Left lung (tissue), 10 donors: ENCODE results near the gene DCAF15. TPM values are rescaled to one million over a fixed set of nuclear protein-coding genes. Genes with fewer than 3 reads are reported as not detected.
"Not testable (repeated sequence)": the region's sequence is repeated elsewhere in the genome, so short reads cannot be mapped to it uniquely, and the experiment has no call there.

Experiments used
- ATAC-seq: fragments of 200-7000 bp; cut with Tn5 transposase; one replicate; pipeline ENCODE4 v1.9.1; 2020; ENCODE audit warnings: moderate library complexity
- DNase-seq, 4 donors: peaks; one replicate each; pipeline ENCODE4 v3.0.0-alpha.2; 2013 to 2020
- H3K27ac ChIP-seq, 2 donors: fragments of 200-600 bp; sonication (generic) in 1 of 2; one replicate each; pipeline versions ENCODE4 v1.5.0 to v1.8.0; 2020 to 2021
- H3K27me3 ChIP-seq, 2 donors: fragments of 200-600 bp; sonication (generic) in 1 of 2; one replicate each; pipeline versions ENCODE4 v1.5.0 to v1.8.0; 2020 to 2021
- H3K36me3 ChIP-seq, 2 donors: fragments of 200-600 bp; sonication (generic) in 1 of 2; one replicate each; pipeline versions ENCODE4 v1.5.0 to v1.8.0; 2020 to 2021
- H3K4me1 ChIP-seq, 2 donors: fragments of 200-600 bp; one replicate each; pipeline ENCODE4 v1.8.0; 2021
- H3K4me3 ChIP-seq, 2 donors: fragments of 200-600 bp; sonication (generic) in 1 of 2; one replicate each; pipeline versions ENCODE4 v1.5.0 to v1.8.0; 2020 to 2021; ENCODE audit warnings: mild to moderate bottlenecking in 1 of 2
- H3K9me3 ChIP-seq, 2 donors: fragments of 200-600 bp; sonication (generic) in 1 of 2; one replicate each; pipeline versions ENCODE4 v1.5.0 to v1.8.0; 2020 to 2021
- intact Hi-C, 2 donors: fragments of 100-400 bp; cut with DNase I; formaldehyde crosslinking; loops; one replicate each; pipeline versions ENCODE4 v1.11.2 to v1.14.2; 2022
- polyA plus RNA-seq, 6 donors: library from polyadenylated mRNA; unstranded; fragments of 120-200 nt; gene quantifications; one replicate each; pipeline ENCODE4 v1.2.1, GENCODE V29; 2013; ENCODE audit not compliant: insufficient read length in 6 of 6
- total RNA-seq, 2 donors: library from RNA; stranded (reverse); fragmentation: NEBNext Ultra II Directional; extraction: Animal tissue kit (Norgen Biotek cat#: 25700); gene quantifications; one replicate each; pipeline ENCODE4 v1.2.1, GENCODE V29; 2021
- TF ChIP-seq, protein P1 (sequence below), 2 donors: fragments of 200-600 bp; sonication (generic) in 1 of 2; IDR thresholded peaks; one replicate each; pipeline versions ENCODE4 v1.5.0 to v1.8.0; 2021; ENCODE audit warnings: antibody characterized with exemption in 2 of 2
- donor health status: DM: no; HTN: yes; CAD: no.
- donor health status: DM: no; HTN: no; CAD: no.

DCAF15 gene
- total and polyA plus RNA-seq, 8 donors: 20.2 to 33.7 (median 29.3) TPM

DNA sequence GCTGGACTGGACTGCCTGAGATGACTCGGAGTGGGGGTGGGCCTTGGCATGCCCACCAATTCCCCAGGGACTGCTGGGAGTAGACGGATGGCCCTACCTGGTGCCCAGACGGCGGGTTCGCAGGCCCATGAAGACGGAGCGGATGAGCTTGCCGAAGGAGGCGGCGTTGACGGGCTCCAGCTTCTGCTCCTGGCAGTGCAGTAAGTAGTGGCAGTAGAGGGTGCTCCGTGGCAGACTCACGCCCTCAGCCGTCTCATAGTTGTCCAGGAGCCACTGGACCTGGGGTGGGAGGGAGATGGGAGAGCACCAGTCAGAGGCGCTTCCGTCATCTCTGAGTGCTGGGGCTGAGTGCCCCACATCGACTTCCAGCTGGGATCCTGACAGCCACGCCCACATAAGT, 17.6 kb downstream of the DCAF15 start:
- Histone ChIP-seq H3K4me3 (no peak overlapping the region), H3K4me1 (no peaks in the 10 kb centered on the region), H3K27me3 (no peaks in the 10 kb centered on the region), H3K27ac (no peak overlapping the region), H3K36me3 (peaks cover 0 to 88% of the 10 kb centered on the region in 2 donors), H3K9me3 (no peaks in the 10 kb centered on the region)
- TF ChIP-seq, protein P1, sequence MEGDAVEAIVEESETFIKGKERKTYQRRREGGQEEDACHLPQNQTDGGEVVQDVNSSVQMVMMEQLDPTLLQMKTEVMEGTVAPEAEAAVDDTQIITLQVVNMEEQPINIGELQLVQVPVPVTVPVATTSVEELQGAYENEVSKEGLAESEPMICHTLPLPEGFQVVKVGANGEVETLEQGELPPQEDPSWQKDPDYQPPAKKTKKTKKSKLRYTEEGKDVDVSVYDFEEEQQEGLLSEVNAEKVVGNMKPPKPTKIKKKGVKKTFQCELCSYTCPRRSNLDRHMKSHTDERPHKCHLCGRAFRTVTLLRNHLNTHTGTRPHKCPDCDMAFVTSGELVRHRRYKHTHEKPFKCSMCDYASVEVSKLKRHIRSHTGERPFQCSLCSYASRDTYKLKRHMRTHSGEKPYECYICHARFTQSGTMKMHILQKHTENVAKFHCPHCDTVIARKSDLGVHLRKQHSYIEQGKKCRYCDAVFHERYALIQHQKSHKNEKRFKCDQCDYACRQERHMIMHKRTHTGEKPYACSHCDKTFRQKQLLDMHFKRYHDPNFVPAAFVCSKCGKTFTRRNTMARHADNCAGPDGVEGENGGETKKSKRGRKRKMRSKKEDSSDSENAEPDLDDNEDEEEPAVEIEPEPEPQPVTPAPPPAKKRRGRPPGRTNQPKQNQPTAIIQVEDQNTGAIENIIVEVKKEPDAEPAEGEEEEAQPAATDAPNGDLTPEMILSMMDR (IDR thresholded peaks at IDR 0.05): no peak
- intact Hi-C loops: no loop called here
- DNase-seq (peak in 1 of 4 donors; percentile 55), ATAC-seq (no peak)

DNA sequence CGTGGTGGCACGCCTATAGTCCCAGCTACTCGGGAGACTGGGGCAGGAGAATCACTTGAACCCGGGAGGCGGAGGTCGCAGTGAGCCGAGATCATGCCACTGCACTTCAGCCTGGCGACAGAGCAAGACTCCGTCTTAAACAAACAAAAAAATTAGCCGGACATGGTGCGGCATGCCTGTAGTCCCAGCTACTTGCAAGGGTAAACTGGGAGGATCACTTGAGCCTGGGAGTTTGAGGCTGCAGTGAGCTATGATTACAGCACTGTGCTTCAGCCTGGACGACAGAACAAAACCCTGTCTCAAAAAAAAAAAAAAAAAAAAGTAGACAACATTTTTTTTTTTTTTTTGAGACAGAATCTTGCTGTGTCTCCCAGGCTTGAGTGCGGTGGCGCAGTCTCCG, 19.6 kb downstream of the DCAF15 start:
- H3K4me3 ChIP-seq, H3K9me3 ChIP-seq, H3K27me3 ChIP-seq, H3K4me1 ChIP-seq, DNase-seq, intact Hi-C loops, H3K27ac ChIP-seq: not testable (repeated sequence)
- peaks cover 0 to 82% of the 10 kb centered on the region in 2 donors for H3K36me3 ChIP-seq
- ATAC-seq: peak; percentile 74

DNA sequence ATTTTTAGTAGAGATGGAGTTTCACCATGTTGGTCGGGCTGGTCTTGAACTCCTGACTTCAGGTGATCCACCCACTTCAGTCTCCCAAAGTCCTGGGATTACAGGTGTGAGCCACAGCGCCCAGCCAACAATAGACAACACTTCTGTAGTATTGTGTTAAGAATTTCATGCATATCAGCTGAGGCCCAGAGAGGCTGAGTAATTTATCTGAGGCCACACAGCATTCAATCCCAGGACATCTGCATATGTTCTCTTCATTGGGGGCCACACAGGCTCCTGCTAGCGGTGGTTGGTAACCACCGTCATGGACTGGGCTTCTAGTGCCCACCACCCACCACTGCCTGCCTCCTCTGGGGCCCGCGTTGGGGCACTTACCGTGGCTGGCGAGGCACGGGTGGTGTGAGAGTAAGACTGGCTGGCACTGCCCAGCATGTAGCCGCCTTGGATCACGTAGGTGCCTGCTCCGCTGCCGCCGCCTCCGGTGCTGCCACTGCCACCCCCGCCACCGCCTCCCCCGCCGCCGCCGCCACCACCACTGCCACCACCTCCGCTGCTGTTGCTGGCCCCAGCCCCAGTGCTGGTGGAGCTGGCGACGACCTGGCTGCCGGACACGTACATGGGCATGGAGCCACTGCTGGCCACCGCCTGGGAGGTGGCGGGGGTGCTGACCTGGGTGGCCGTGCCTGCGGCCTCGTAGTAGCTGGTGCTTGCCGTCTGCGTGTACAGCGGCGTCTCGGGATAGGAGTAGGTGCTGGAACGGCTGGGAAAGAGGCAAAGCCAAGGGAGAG, 20.3 kb downstream of the DCAF15 start:
- Histone ChIP-seq H3K27me3 (no peaks in the 10 kb centered on the region), H3K27ac (no peak overlapping the region), H3K4me3 (no peak overlapping the region), H3K9me3 (no peaks in the 10 kb centered on the region), H3K36me3 (peaks cover 0 to 76% of the 10 kb centered on the region in 2 donors), H3K4me1 (no peaks in the 10 kb centered on the region)
- DNase-seq (peak in 1 of 4 donors; percentile 77), ATAC-seq (no peak)
- intact Hi-C loops: no loop called here
- TF ChIP-seq, protein P1 (IDR thresholded peaks at IDR 0.05): no peak

DNA sequence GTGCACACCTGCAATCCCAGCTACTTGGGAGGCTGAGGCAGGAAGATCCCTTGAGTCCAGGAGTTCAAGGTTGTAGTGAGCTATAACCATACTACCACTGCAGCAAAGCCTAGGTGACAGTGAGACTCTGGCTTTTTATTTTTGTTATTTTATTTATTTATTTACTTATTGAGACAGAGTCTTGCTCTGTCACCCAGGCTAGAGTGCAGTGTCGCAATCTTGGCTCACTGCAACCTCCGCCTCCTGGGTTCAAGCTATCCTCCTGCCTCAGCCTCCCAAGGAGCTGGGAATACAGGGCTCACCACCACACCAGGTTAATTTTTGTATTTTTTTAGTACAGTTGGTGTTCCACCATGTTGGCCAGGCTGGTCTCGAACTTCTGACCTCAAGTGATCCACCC, 21.2 kb downstream of the DCAF15 start:
- H3K27me3 ChIP-seq, intact Hi-C loops, H3K27ac ChIP-seq, H3K4me3 ChIP-seq, DNase-seq, H3K4me1 ChIP-seq, ATAC-seq, H3K9me3 ChIP-seq: not testable (repeated sequence)
- peaks cover 0 to 67% of the 10 kb centered on the region in 2 donors for H3K36me3 ChIP-seq

DNA sequence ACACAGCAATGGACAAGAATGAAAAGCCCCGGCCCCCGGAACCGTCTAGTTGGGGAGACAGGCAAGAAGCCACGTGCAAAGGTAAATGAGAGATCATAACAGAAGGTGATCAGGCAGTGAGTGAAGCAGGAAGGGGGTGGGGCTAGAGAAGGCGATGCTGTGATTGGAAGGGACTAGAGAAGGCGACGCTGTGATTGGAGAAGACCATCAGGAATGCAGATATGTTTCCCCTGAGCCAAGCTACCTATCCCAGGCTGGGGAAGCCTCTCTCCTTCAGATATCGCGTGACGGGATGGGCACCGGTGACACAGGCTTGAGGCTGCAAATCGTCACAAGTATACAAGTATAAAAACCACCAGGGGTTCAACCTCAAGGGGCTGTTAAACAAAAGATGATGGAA, 21.8 kb downstream of the DCAF15 start:
- Histone ChIP-seq H3K4me1 (peaks cover 0 to 12% of the 10 kb centered on the region in 2 donors), H3K4me3 (no peak overlapping the region), H3K36me3 (peaks cover 0 to 61% of the 10 kb centered on the region in 2 donors), H3K27me3 (peaks cover 0 to 3% of the 10 kb centered on the region in 2 donors), H3K27ac (no peak overlapping the region), H3K9me3 (no peaks in the 10 kb centered on the region)
- TF ChIP-seq, protein P1 (IDR thresholded peaks at IDR 0.05): no peak
- ATAC-seq: peak; percentile 8
- no peak for DNase-seq
- intact Hi-C loops: no loop called here

DNA sequence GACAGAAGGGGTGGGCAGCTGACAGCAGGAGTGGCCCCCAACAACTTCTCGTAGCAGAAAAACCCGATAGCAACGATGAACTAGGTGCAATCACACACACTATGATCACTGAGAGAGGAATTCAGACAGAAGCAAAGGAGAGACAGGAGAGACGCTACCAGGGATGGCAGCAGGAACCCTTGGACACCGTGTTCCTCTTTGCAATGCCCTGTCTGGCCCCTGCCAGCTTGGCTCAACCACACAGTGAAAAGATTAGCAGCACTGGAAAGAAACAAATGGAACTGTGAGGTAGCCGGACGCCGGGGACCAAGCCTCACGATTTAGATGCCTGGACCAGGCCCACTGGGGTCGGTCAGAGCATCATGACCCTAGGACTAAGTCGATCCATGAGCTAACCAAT, 23.6 kb downstream of the DCAF15 start:
- Histone ChIP-seq H3K36me3 (peaks cover 0 to 51% of the 10 kb centered on the region in 2 donors), H3K9me3 (no peaks in the 10 kb centered on the region), H3K4me3 (no peak overlapping the region), H3K27me3 (peaks cover 0 to 6% of the 10 kb centered on the region in 2 donors), H3K27ac (no peak overlapping the region), H3K4me1 (peaks cover 0 to 19% of the 10 kb centered on the region in 2 donors)
- intact Hi-C loops: no loop called here
- TF ChIP-seq, protein P1 (IDR thresholded peaks at IDR 0.05): no peak
- no peak for ATAC-seq
- DNase-seq: no peak
